Fibroblast of lung (primary cell): ENCODE results near the gene DHX15.

Experiments used
- EZH2 ChIP-seq: IDR thresholded peaks from 2 replicates; pipeline ENCODE4 v1.5.1; 2012; ENCODE audit warnings: low read length, control low read depth, mild to moderate bottlenecking; ENCODE audit errors: missing control alignments
- TF ChIP-seq, protein P1 (sequence below), 2 donors: IDR thresholded peaks in 1 of 2; conservative IDR thresholded peaks in 1 of 2; 1 replicate in 1 of 2; 2 replicates in 1 of 2; pipeline ENCODE4 v1.5.1; 2011 to 2012; ENCODE audit warnings: low read length in 2 of 2, control low read depth in 1 of 2, inconsistent platforms in 1 of 2, low read depth in 1 of 2, mild to moderate bottlenecking in 1 of 2

DNA sequence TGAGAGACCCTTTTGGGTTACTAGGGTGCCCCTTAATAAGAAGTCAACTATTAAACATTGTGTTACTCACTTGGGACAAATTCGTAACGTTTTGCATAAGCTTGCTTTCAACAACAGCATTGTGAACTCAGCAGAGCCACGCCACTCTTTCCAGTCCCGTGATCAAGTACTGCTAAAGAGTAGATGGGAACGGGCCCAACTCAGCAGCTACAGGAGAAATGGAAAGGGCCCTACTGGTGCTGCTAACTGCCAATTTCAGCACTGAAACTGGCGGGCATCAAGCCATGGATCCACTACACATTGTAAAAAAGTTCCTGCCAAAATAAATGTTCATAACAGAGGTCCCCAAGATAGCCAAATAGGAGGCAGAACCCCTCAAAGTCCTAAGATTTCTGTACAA, 19.0 kb upstream of the DHX15 start:
- TF ChIP-seq, protein P1, sequence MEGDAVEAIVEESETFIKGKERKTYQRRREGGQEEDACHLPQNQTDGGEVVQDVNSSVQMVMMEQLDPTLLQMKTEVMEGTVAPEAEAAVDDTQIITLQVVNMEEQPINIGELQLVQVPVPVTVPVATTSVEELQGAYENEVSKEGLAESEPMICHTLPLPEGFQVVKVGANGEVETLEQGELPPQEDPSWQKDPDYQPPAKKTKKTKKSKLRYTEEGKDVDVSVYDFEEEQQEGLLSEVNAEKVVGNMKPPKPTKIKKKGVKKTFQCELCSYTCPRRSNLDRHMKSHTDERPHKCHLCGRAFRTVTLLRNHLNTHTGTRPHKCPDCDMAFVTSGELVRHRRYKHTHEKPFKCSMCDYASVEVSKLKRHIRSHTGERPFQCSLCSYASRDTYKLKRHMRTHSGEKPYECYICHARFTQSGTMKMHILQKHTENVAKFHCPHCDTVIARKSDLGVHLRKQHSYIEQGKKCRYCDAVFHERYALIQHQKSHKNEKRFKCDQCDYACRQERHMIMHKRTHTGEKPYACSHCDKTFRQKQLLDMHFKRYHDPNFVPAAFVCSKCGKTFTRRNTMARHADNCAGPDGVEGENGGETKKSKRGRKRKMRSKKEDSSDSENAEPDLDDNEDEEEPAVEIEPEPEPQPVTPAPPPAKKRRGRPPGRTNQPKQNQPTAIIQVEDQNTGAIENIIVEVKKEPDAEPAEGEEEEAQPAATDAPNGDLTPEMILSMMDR (conservative IDR thresholded peaks at IDR 0.05 in 1 of 2, IDR thresholded peaks at IDR 0.05 in 1 of 2; ENCODE audit: low read depth in 1 of 2, low read length in 2 of 2) = no peak
- TF ChIP-seq EZH2 = no peak
